DMS153 treated with DMSO at 0.1 percent for 48 hours (cell line): ENCODE data around the gene COL18A1.
"Not testable (repeated sequence)": the region's sequence is repeated elsewhere in the genome, so short reads cannot be mapped to it uniquely, and the experiment has no call there.

Source experiments
- DNase-seq: peaks from one replicate; lab custom pipeline; 2025; ENCODE audit not compliant: unreplicated experiment; lab: John Stamatoyannopoulos, UW

Gene COL18A1

DNA sequence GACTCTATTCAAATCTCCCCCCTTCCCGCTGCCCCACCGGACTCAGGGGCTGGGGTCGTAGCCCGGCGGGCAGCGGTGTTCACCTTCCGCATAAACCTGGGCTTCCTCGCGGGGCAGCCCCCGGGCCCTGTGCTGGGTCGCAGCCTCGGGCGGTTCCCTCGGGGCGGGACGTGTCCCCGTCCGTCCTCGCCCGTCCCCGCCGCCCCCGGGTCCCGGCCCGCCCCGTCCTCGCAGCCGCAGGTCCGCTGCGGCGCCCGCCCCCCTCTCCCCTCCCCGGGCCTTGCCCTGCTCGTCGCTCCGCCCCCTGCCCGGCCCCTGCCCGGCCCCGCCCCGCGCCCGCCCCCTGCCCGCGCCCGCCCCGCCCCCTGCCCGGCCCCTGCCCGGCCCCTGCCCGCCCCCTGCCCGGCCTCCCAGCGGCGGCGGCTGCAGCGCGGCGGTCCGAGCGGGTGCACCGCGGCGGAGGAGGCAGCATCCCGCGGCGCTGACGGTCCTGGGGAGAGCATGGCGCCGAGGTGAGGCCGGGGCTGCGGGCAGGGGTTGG lies at the start of gene COL18A1:
Gene COL18A1, plus strand, starts transcription at position 436 of the 541 bp plus-strand sequence. Its CDS starts 66 bp downstream, at position 502.
- DNase-seq, result no peak

DNA sequence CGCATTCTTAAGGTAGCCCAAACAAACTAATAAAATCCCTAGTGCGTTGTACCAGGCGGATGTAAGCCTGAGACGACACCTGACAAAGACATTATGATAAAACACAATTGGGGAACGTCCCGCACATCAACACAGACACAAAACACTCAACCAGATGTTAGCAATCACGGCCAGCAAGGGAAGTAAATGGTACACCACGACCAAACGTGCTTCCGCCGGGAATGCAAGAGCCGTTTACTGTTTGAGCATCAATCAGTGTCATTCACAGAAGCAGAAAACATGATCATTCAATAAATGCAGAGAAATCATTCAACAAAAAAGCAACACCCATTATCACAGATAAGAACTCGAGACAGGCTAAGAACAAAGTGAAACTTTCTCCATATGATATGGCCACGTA lies 49.4 kb upstream of the COL18A1 start:
- no peak for DNase-seq

DNA sequence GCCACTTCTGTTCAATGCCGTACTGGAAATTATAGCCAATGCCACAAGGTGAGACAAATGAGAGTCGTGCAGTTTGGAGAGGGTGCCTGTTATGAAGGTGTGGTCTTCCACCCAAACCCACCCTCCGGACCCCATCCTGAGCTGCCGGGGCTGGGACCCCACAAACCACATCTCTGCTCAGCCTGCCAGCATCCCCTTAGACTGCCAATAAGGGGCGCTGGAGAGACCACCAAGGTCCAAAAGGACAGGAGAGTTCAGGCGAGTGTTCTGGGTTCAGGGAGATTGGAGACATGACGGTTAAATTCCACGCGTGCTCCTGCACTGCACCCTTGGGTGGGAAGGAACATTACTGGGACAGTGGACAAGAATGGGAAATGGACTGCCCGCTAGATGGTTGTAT lies 48.7 kb upstream of the COL18A1 start:
- no peak for DNase-seq

DNA sequence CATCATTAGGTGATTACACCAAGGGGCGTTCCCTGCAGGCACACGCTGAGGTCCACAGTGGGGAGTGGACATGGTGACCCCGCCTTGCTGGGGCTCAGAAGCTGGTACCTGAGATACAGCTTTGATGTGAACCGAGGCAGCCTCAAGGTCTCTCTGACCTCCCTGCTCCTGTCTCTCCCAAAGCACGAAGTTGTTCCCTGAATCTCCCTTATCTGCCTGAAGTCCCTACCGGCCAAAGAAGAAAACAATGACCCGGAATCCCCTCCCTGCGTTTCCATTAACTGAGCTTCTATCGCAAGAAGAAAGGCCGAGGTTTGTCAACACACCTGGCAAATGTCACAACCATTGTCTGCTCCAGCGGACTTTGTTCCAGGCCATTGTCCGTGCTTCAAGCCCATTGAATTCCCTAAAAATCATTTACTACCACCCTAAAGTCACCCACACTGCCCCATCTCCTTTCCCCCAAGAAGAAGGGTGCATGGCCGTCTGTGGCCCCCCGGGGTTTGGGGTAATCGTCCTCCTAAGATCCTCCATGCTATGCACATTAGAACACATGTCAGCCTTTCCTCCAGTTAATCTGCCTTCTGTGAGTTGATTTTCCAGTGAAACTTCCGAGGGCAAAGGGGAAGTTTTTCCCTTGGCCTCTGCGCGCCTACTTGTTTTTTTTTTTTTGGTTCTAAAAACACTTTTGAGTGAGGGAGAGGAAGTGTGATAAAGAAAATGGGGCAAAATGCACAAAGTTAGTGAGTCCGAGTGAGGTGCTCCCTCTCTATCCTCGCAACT lies 48.1 kb upstream of the COL18A1 start:
- DNase-seq, result no peak

DNA sequence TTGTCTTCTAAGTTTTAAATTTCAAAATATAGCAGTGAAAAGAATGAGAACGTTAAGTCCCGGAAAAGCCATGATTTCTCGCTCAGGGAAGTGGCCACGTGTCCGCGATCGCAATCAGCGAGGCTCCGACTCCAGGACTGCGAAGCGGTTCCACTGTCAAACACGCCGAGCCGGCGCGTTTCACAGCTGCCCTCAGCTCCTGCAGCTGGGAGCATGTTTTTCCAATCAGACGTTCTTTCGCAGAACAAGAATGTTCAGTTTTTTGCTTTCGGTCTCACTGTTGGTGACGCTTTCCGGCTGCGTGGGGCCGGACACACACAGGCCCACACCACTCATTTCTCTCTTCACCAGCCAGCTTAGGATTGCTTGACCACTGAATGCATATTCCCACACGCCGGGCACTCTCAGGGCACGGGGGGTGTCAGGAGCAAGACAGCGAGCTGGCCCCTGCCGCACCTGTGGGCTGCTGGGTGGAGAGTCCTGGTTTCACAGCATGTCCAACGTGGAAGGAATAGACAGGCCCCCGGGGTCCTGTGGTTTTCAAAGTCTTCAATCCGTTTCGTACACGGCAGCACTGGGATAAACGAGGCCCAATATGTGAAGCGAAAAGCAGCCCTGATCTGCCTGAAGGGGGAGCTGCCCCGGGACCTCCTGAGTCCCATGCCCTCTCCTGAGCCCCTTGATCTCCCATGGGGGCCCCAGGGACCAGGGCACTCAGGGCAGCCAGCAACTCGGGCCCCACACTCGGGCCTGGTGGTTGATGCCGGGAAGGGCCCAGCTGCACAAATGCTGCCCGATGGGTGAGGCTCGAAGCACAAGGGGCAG lies 47.3 kb upstream of the COL18A1 start:
- no peak for DNase-seq

DNA sequence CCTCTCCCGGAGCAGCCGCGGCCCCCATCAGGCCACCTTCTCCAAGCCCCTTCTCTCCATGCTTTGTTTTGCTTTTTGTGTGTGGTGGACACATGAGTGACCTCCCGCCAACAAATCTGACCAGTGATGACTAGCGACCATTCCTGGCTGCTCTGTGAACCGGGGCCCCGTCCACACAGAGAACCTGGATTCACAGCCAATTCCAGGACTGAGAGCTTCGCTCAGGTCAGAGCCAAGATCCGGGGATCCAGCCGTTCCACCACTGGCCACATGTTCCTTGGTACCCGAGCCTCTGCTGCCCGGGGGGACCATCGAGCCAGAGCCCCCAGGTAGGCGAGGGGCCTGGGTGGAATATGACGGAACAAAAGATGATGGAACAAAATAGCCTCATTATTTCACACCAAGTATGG lies 46.7 kb upstream of the COL18A1 start:
- DNase-seq, result no peak

DNA sequence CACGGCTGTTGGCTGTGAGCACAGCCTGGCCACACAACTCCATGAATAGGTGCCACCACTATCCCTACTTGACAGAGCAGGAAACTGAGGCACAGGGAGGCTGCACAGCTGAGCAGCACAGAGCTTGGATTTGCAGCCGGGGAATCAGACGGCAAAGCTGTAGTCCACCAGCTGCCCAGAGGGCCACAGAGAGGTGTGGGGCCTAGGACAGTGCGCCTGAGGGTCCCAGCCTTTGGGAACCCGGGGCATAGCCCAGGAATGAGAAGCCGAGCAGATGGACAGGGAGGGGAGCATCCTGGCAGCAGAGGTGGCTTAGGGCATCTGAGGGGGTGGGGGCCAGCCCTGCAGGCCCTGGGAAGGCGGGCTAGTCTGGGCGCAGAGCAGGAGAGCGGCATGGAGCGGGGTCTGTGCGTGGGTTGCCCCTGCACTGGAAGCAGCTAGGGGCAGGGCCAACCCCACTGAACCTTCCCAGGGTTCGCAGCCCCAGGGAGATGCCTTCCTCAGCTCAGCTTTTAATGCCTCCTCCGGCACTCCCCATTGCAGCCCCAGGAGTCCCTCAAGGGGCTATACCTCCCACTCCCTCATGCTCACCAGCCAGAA lies 46.2 kb upstream of the COL18A1 start:
- DNase-seq, result no peak

DNA sequence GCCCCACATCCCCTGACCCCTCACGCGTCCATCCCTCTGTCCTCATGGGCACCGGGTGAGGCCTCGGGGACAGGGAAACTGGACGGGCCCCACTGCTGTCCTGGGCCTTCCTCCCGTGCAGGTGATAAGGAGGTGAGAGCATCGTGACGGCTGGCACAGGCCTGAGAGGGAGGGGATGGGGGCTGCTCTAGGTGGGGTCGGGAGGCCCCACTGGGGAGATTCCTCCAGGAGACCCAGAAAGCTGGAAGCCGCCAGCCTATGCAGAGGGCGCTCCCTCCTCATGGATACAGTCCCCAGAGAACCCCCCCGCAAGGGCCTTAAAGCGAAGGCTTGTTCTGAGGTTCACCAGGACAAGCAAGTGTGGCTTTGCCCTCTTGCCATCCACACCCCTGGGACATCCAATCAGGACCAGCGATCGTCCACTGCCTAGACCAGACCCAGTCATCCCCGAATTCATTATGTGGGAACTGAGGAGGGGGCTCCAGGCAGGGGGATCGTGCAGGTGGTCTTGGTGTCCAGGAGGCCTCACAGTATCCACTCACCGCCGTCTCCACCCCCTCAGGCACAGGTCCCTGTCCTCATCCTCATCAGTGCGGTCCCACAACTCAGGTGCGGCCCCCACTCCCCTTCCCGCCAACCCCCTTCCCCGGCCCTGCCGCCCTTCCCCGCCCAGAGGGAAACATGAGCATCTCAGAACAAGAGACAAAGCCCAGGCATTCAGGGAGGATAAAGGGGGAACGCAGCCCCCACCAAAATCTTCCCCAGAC lies 45.3 kb upstream of the COL18A1 start:
- no peak for DNase-seq

DNA sequence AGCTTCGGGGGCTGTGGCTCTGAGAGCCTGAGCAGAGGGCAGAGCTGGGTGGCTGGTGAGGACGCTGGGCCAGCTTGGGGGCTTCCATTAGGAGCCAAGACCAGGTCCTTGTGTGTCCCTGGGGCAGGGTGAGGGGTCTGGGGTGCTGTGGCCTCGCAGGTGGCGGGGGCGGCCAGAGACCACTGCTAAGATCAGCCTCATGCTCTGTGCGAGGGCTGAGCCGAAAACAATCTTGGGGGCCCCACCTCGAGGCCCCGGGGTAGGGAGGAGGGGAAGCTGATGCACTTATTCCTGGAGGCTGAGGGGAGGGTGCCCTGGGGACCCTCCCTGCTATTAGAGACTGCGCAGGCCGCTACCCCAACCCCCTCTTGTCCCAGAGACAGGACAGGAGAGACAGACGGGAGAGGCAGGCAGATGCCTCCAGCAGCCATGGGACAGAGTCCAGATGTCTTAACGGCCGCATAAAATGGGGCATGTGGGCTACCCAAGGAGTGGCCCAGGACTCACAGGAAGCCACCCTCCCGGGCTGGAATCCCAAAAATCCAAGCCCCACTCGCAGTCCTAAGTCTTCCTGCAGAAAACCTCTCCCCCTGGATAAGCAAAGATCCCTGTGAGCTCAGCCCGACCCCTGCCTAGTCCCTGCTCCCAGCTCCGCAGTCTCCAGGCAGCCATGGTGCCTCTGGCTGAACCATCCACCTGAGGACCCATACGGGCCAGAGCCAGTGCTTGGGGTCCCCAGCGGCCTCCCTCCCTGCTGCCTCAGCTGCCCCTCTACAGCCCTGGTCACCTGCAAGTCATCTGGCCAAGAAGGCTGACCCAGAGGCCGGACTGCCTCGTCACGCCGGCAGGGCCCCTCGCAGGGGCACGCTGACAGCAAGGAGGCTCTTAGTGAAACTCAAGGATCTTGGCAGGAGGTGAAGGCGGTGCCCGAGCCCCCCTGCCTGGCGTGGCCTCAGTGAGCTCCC lies 43.6 kb upstream of the COL18A1 start:
- no peak for DNase-seq

DNA sequence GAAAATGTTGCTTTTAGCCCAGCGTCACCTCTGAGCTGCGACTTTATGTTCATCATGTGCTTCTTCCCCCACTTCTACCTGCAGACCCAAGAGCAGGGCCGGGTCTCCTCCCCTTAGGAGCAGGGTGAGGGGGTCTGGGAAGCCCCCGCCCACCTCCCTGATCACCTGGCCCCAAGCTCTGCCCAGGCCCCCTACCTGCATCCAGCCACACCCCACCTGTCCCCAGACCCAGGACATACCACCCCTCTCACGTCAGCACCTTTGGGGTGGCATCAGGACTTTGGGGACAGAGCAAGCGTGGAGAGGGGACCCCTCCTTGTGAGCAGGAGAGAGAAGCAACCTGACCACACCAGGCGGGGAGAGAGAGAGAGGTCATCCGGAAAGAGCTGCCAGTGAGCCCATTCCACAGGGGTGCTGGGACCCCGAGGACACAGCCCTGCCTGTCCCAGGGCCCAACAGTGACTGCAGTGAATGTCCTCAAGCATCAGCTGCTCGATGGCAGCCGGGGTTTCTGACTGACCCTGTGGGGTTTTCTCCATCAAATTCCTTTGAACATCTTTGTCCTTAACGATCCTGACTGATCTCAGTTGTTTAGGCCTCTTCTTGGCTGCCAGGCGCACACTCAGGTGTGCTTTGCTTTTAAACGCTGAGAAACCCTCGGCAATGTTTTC lies 42.8 kb upstream of the COL18A1 start:
- no peak for DNase-seq

DNA sequence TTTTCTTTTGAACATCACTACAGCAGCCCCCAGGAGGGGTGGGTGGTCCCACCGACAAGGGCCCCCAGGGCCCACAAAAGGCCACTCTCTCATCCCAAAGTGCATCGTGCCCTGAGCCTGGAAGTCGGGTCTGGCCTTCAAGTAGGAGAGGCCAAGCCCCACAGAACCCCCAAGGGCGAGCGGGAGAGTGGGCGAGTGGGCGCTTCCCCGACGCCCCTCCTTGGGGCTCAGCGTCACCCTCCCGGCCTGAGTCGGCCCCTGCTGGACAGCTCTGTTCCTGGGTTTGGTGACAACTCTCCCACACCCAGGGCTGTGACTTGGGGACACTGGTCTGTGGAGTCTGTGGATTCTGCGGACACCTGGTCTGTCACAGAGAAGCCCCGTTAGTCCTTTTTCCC lies 42.2 kb upstream of the COL18A1 start:
- no peak for DNase-seq

DNA sequence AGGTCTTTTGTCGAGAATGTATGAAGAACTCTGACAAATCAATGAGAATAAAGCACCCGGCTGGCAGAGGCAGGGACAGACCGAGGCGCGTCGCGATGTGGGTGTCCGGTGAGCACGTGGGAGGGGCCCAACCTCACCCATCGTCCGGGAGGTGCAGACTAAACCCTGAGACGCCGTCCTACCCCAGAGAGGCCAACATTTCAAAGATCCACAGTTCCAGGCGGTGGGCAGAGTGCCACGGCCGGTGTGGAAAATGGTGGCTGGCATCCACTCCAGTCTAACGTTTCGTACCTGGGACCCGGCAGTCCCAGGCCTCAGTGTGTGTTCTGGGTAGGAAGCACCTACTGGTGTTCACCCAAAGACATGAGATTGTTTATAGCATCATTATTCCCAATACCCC lies 41.7 kb upstream of the COL18A1 start:
- DNase-seq, result not testable (repeated sequence)

DNA sequence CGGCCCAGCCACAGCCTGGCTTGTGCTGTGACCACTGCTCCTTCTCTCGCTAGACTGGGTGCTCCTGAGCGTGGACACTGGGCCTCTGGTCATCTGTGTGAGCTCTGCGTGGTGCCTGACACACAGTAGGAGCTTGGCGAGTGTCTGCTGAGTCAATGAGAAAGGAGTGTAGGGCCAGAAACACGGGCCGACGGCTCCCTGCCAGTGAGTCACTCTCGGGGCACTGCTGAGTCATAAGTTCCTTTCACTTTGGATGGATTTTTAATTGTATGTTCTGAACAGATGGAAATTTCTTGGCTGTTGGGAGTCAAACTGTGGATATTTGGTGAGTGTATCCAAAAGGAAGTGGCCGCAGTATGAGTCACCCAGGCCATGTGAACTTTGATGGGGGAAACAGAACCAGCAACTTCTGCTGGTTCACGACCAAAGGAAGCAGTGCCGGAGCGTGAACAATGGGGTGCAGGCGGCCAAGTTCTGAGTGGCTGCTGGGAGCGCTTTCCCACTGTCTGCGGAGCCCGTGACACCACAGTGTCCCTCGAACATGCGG lies 41.0 kb upstream of the COL18A1 start:
- DNase-seq, result no peak

DNA sequence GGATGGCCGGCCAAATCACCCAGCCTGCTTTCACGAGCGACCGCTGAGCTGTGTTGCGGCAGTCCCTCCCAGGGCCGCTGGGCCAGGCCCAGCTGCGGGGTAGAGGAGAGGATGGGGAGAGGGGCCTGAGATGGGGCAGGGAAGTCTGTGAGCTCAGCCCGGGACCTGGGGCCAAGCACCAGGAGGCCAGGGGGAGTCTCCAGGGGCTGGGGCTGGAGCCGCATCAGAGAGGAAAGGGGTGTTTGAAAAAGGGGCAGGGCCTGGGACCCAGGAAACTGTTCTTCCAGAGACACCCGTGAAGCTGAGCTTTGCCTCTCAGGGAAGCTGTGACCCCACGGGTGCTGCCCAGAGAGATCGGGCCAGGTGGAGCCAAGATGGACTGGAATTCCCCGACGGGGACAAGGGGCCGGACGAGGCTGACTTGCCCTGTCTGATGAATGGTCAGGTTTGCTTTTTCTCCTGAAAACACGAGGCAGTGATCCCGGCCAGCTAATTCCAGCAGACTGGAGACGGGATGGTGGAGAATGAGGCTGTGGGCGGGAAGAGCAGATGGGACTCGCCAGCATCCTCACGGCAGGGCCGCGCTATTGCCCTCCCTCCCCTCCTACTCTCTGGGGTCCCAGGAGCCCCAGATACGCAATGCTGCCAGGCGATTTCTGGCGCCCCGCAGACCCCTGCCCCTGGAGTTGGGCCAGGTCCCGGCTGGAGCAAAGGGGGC lies 40.3 kb upstream of the COL18A1 start:
- DNase-seq, result no peak

DNA sequence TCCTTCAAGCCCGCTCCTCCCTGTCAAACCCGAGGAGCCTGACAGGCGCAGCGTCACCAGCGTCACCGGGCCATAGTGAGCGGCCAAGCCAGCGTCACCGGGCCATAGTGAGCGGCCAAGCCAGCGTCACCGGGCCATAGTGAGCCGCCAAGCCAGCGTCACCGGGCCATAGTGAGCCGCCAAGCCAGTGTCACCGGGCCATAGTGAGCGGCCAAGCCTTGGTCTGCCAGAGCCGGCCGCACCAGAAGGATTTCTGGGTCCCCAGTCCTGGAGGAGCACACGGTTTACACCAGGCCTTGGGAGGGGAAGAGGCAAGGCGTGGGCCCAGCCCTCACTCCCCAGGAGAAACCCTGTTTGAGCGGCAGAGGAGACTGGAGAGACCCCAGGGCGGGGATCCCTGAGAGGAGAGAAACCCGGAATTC lies 39.8 kb upstream of the COL18A1 start:
- DNase-seq, result no peak

DNA sequence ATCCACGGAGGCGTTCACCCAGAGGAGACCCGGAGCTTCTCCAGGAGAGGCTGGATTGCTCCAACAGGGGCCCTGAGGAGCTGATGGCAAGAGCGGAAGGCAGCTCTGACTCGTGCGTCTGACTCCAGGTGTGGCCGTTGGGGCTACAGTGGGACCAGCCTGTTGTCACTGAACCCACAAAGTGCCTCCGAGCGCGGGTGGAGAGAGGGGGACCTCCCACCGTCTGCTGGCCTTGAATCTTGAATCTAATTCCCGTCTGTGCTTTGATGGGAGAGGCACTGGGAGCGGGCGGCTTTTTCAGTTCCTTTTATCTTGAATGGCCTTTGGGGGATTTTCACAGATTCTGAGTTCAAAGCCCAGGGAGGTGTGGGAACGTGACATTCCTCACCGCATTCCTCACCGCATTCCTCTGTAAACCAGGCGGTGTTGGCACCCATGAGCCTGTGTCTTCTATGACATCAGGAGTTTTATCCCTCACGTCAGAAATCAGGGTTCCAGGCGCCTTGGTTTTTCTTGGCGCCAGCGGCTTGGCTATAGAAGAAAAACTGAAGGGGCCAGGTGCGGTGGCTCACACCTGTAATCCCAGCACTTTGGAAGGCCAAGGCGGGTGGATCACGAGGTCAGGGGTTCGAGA lies 39.2 kb upstream of the COL18A1 start:
- DNase-seq, result no peak

DNA sequence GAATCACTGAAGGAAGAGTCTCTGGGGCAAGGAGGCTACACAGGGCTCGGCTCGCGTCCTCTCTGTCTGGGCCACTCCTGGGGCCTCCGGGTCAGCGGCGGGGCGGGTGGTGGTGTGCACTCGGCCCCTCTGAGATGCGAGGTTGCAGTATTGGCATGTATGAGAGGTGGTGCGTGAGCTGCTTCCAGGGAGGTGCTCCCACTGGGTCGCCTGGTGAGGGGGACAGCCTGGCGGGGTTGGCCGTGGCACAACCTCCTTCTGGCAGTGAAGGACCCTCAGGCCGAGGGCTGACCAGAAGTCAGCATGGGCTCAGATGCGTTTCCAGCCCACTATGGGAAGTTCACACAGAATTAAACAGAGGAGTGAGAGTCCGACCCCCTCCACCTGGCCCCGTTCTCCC lies 38.5 kb upstream of the COL18A1 start:
- no peak for DNase-seq

DNA sequence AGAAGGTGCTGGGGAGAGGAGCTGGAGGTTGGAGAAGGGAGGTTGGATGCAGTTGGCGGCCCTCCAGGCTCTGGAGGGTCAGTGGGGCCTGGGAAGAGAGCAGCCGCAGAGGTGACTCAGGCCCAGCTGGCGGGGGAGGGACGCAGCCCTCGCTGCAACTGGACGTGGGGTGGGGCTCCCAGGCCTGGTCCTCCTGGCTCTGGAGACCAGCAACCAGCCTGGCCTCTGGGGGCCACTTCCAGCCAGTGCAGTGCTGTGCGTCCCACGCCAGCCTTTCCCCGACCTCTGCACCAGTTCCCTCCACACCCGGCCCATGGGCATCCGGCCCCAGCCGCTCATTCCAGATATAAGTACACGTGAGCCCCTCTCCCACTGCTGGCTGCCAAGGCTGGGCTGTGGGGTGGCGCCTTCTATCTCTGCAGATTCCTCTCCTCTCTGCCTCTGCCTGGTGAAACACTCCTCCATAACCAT lies 38.0 kb upstream of the COL18A1 start:
- no peak for DNase-seq
